ENCODE measurements around the gene CSPG4. TPM values are rescaled to one million over a fixed set of nuclear protein-coding genes. Genes with fewer than 3 reads are reported as not detected.

Gene CSPG4
- total and polyA plus RNA-seq, 3 donors from 2014 or later: 4.4 to 6.5 (median 5.2) TPM

GRCh38 chr15:75677465-75678323, 35.0 kb downstream of the CSPG4 start:
- Histone ChIP-seq H3K36me3 (ENCODE audit: low read depth, missing control alignments) (no peaks in the 10 kb centered on the region), H3K27me3 (no peaks in the 10 kb centered on the region), H3K4me1 (peaks cover 21% of the 10 kb centered on the region), H3K9me3 (no peaks in the 10 kb centered on the region), H3K4me3 (no peak overlapping the region), H3K27ac (no peak overlapping the region)
- no peak for DNase-seq
- intact Hi-C loops (cut with DNase I; ENCODE audit: low total_unique reads): no loop called here
- WGBS, 2 donors: 72 to 86% methylated on average over 6 to 16 of the region's 16 CpGs
- TF ChIP-seq POLR2A (IDR thresholded peaks at IDR 0.05) (no peak), CTCF (IDR thresholded peaks at IDR 0.05) (no peak)

- H3K27ac ChIP-seq: no peak overlapping the region
- H3K4me3 ChIP-seq: no peak overlapping the region
- intact Hi-C loops (cut with DNase I; ENCODE audit: low total_unique reads): no loop called here
- no peaks in the 10 kb centered on the region for H3K27me3 ChIP-seq
- TF ChIP-seq CTCF (IDR thresholded peaks at IDR 0.05): no peak
- no peak for TF ChIP-seq POLR2A (IDR thresholded peaks at IDR 0.05)
- 81% methylated on average over 14 to 30 of the region's 30 CpGs for WGBS, 2 donors
- H3K4me1 ChIP-seq: peaks cover 27% of the 10 kb centered on the region
- H3K9me3 ChIP-seq: no peaks in the 10 kb centered on the region
- DNase-seq: no peak
- H3K36me3 ChIP-seq (ENCODE audit: low read depth, missing control alignments): no peaks in the 10 kb centered on the region
These were observed 35.8 kb downstream of the CSPG4 start for GRCh38 chr15:75676688-75677464.

GRCh38 chr15:75675579-75676404, 36.9 kb downstream of the CSPG4 start:
- H3K36me3 ChIP-seq (ENCODE audit: low read depth, missing control alignments): no peaks in the 10 kb centered on the region
- no peak overlapping the region for H3K4me3 ChIP-seq
- H3K27ac ChIP-seq: no peak overlapping the region
- H3K4me1 ChIP-seq: peaks cover 27% of the 10 kb centered on the region
- H3K9me3 ChIP-seq: no peaks in the 10 kb centered on the region
- DNase-seq: no peak
- no peaks in the 10 kb centered on the region for H3K27me3 ChIP-seq
- intact Hi-C loops (cut with DNase I; ENCODE audit: low total_unique reads): no loop called here
- no peak for TF ChIP-seq POLR2A (IDR thresholded peaks at IDR 0.05)
- TF ChIP-seq CTCF (IDR thresholded peaks at IDR 0.05): no peak
- WGBS, 2 donors: 79 to 97% methylated on average over 7 to 30 of the region's 41 CpGs

GRCh38 chr15:75674366-75674765, 38.3 kb downstream of the CSPG4 start:
- Histone ChIP-seq H3K4me3 (no peak overlapping the region), H3K27me3 (no peaks in the 10 kb centered on the region), H3K36me3 (ENCODE audit: low read depth, missing control alignments) (no peaks in the 10 kb centered on the region), H3K9me3 (no peaks in the 10 kb centered on the region), H3K4me1 (peaks cover 27% of the 10 kb centered on the region), H3K27ac (no peak overlapping the region)
- no peak for DNase-seq
- intact Hi-C loops (cut with DNase I; ENCODE audit: low total_unique reads): no loop called here
- WGBS, 2 donors: 78 to 81% methylated on average over 1 to 8 of the region's 8 CpGs
- TF ChIP-seq CTCF (IDR thresholded peaks at IDR 0.05): no peak
- TF ChIP-seq POLR2A (IDR thresholded peaks at IDR 0.05): no peak
